Measurements from ENCODE around the gene NEK9.

DNA sequence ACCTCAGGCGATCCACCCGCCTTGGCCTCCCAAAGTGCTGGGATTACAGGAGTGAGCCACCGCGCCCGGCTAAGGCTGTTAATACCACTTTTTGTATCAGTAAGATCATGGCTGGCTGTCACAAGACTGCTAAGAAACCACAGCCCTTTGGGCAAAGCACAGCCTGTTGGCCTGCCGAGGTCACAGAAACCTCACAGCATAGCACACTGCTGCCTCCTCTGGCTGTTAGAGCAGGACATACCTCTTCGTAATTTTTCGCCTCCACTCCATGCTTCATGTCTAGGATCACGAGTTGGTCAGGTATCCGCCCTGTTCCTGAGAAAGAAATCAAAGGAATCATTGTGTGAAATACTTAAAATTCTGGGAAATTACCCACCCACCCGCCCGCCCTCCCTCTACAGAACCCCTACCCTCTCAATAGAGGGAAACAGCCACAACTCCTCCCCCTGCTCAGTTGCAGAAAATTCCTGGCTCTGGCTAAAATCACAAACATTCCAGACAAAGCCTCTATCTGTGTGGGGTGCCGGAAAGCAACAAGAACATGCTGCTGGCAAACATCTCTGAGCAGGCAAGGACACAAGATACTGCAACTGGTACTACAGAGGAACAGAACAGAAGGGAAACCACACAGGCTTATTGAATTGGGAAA, 20.7 kb upstream of the NEK9 start:
- TF ChIP-seq, protein P1, sequence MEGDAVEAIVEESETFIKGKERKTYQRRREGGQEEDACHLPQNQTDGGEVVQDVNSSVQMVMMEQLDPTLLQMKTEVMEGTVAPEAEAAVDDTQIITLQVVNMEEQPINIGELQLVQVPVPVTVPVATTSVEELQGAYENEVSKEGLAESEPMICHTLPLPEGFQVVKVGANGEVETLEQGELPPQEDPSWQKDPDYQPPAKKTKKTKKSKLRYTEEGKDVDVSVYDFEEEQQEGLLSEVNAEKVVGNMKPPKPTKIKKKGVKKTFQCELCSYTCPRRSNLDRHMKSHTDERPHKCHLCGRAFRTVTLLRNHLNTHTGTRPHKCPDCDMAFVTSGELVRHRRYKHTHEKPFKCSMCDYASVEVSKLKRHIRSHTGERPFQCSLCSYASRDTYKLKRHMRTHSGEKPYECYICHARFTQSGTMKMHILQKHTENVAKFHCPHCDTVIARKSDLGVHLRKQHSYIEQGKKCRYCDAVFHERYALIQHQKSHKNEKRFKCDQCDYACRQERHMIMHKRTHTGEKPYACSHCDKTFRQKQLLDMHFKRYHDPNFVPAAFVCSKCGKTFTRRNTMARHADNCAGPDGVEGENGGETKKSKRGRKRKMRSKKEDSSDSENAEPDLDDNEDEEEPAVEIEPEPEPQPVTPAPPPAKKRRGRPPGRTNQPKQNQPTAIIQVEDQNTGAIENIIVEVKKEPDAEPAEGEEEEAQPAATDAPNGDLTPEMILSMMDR (IDR thresholded peaks at IDR 0.05), result no peak
- no peak for TF ChIP-seq EZH2 (IDR thresholded peaks at IDR 0.05; ENCODE audit: borderline replicate concordance, insufficient read depth, low read depth, low read length, poor library complexity, severe bottlenecking)

Data from B cell (primary cell).